ENCODE results near the gene LYAR. TPM values are rescaled to one million over a fixed set of nuclear protein-coding genes. Genes with fewer than 3 reads are reported as not detected.
"Not testable (repeated sequence)": the region's sequence is repeated elsewhere in the genome, so short reads cannot be mapped to it uniquely, and the experiment has no call there.

LYAR gene
- total RNA-seq, 1 experiment from 2014 or later = 24.3 TPM

DNA sequence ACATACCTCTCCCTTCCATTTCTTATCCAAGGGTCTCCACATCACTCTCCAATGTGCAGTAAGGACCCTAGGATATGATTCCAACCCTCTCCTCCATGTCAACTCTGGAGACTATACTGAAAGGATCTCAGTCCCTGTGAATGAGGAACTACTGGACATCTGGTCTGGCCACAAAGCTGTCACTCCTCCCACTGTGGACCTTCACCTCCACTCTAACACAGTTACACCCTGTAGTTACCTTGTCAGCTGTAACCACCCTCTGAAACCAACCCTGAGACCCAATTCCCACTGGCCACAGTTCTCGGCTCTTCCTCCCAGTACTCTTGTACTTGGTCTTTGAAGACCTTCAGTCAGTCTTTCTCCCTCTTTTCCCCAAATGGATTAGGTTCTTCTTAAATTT is 44.8 kb downstream of the LYAR start:
- no peak for ATAC-seq
- H3K27ac ChIP-seq (ENCODE audit: low read length) = no peak overlapping the region
- ChIA-PET CTCF (no interaction called here), POLR2A (no interaction called here)
- in situ Hi-C loops (cut with HindIII; ENCODE audit: low pct_unique_long_range_greater_than_20kb, low sequenced_read_pairs) (no loop called here), intact Hi-C loops (cut with micrococcal nuclease; ENCODE audit: unreplicated experiment) (no loop called here)
- H3K4me3 ChIP-seq (ENCODE audit: low read depth in 2 of 2, low read length in 2 of 2) = no peak overlapping the region
- no peaks in the 10 kb centered on the region for H3K9me3 ChIP-seq (ENCODE audit: control insufficient read depth, insufficient read depth, low read depth, low read length)
- peaks cover 10% of the 10 kb centered on the region for H3K4me1 ChIP-seq (ENCODE audit: control insufficient read depth, insufficient read depth, low read length)
- no peaks in the 10 kb centered on the region for H3K27me3 ChIP-seq (ENCODE audit: control insufficient read depth, insufficient read depth, low read length)
- no peak for TF ChIP-seq SIN3A (IDR thresholded peaks at IDR 0.05; ENCODE audit: borderline replicate concordance, insufficient read depth, low read depth, low read length)
- TF ChIP-seq POLR2AphosphoS5 (IDR thresholded peaks at IDR 0.05; ENCODE audit: low read depth, low read length) = no peak
- no peak for TF ChIP-seq TCF7L2 (IDR thresholded peaks at IDR 0.05; ENCODE audit: low read depth, low read length)
- TF ChIP-seq, protein P1, sequence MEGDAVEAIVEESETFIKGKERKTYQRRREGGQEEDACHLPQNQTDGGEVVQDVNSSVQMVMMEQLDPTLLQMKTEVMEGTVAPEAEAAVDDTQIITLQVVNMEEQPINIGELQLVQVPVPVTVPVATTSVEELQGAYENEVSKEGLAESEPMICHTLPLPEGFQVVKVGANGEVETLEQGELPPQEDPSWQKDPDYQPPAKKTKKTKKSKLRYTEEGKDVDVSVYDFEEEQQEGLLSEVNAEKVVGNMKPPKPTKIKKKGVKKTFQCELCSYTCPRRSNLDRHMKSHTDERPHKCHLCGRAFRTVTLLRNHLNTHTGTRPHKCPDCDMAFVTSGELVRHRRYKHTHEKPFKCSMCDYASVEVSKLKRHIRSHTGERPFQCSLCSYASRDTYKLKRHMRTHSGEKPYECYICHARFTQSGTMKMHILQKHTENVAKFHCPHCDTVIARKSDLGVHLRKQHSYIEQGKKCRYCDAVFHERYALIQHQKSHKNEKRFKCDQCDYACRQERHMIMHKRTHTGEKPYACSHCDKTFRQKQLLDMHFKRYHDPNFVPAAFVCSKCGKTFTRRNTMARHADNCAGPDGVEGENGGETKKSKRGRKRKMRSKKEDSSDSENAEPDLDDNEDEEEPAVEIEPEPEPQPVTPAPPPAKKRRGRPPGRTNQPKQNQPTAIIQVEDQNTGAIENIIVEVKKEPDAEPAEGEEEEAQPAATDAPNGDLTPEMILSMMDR (IDR thresholded peaks at IDR 0.05) = no peak
- TF ChIP-seq, protein P2, sequence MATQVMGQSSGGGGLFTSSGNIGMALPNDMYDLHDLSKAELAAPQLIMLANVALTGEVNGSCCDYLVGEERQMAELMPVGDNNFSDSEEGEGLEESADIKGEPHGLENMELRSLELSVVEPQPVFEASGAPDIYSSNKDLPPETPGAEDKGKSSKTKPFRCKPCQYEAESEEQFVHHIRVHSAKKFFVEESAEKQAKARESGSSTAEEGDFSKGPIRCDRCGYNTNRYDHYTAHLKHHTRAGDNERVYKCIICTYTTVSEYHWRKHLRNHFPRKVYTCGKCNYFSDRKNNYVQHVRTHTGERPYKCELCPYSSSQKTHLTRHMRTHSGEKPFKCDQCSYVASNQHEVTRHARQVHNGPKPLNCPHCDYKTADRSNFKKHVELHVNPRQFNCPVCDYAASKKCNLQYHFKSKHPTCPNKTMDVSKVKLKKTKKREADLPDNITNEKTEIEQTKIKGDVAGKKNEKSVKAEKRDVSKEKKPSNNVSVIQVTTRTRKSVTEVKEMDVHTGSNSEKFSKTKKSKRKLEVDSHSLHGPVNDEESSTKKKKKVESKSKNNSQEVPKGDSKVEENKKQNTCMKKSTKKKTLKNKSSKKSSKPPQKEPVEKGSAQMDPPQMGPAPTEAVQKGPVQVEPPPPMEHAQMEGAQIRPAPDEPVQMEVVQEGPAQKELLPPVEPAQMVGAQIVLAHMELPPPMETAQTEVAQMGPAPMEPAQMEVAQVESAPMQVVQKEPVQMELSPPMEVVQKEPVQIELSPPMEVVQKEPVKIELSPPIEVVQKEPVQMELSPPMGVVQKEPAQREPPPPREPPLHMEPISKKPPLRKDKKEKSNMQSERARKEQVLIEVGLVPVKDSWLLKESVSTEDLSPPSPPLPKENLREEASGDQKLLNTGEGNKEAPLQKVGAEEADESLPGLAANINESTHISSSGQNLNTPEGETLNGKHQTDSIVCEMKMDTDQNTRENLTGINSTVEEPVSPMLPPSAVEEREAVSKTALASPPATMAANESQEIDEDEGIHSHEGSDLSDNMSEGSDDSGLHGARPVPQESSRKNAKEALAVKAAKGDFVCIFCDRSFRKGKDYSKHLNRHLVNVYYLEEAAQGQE (IDR thresholded peaks at IDR 0.05; ENCODE audit: insufficient read depth in 1 of 2, low read depth in 2 of 2, low read length in 1 of 2) = no peak
- BruUV-seq (replicated peaks) = no TSS peak
- DNase-seq (ENCODE audit: low read depth, low spot score) = no peak
- H3K36me3 ChIP-seq (ENCODE audit: control insufficient read depth, insufficient read depth, low read length) = peaks cover 6% of the 10 kb centered on the region; the same call in 1 of the 2 replicates

DNA sequence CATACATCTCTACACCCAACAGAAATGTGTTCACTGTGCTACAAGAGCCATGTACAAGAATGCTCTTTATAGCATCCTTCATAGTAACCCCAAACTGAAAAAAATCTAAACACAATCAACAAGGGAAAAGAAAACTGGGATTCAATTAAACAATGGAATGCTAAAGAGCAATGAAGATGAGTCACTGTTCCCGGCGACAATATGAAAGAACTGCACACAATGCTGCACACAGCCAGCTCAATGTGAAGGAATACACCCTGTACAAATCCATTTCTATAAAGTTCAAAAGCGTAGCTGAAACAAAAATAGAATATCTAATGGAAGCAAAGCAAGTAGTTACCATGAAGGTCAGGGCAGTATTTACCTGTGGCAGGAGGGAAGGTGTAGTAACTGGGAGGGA is 50.4 kb downstream of the LYAR start:
- H3K27me3 ChIP-seq (ENCODE audit: control insufficient read depth, insufficient read depth, low read length); H3K36me3 ChIP-seq (ENCODE audit: control insufficient read depth, insufficient read depth, low read length); in situ Hi-C loops (cut with HindIII; ENCODE audit: low pct_unique_long_range_greater_than_20kb, low sequenced_read_pairs); intact Hi-C loops (cut with micrococcal nuclease; ENCODE audit: unreplicated experiment); H3K9me3 ChIP-seq (ENCODE audit: control insufficient read depth, insufficient read depth, low read depth, low read length); ATAC-seq; H3K4me1 ChIP-seq (ENCODE audit: control insufficient read depth, insufficient read depth, low read length); DNase-seq (ENCODE audit: low read depth, low spot score); POLR2A ChIA-PET; BruUV-seq (replicated peaks); H3K4me3 ChIP-seq (ENCODE audit: low read depth in 2 of 2, low read length in 2 of 2); CTCF ChIA-PET; H3K27ac ChIP-seq (ENCODE audit: low read length): not testable (repeated sequence)

DNA sequence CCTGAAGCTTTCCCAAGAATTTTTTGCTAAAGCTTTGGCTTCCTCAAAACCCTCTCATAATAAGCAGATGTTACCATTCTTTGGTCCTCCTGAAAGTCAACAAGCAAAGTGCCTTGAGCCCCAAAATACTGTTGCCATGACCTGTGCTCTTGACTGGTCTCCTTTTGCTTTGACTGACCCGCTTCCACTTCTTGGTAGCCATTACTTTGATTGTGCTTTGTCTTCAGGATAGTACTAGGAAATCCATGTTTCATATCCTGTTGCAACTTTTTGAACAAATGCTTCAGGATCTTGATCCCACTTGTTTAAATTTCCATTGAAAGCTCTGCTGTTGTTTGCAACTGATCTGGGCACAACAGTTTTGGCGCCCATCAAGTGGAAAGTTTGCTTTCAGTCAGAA is 56.3 kb downstream of the LYAR start:
- CTCF ChIA-PET = no interaction called here
- ATAC-seq (no peak), DNase-seq (ENCODE audit: low read depth, low spot score) (no peak)
- intact Hi-C loops (cut with micrococcal nuclease; ENCODE audit: unreplicated experiment) = no loop called here
- Histone ChIP-seq H3K27ac (ENCODE audit: low read length) (no peak overlapping the region), H3K27me3 (ENCODE audit: control insufficient read depth, insufficient read depth, low read length) (no peaks in the 10 kb centered on the region), H3K9me3 (ENCODE audit: control insufficient read depth, insufficient read depth, low read depth, low read length) (no peaks in the 10 kb centered on the region), H3K36me3 (ENCODE audit: control insufficient read depth, insufficient read depth, low read length) (no peaks in the 10 kb centered on the region), H3K4me3 (ENCODE audit: low read depth in 2 of 2, low read length in 2 of 2) (no peak overlapping the region), H3K4me1 (ENCODE audit: control insufficient read depth, insufficient read depth, low read length) (no peaks in the 10 kb centered on the region)
- POLR2A ChIA-PET = interaction anchor here (0.6 kb wide), 1 partner anchor 542 kb away, joined by 4 read pairs; no protein-coding TSS in a partner anchor
- in situ Hi-C loops (cut with HindIII; ENCODE audit: low pct_unique_long_range_greater_than_20kb, low sequenced_read_pairs) = no loop called here
- TF ChIP-seq, protein P2 (IDR thresholded peaks at IDR 0.05; ENCODE audit: insufficient read depth in 1 of 2, low read depth in 2 of 2, low read length in 1 of 2) = no peak
- TF ChIP-seq, protein P1 (IDR thresholded peaks at IDR 0.05) = no peak
- no peak for TF ChIP-seq POLR2AphosphoS5 (IDR thresholded peaks at IDR 0.05; ENCODE audit: low read depth, low read length)
- TF ChIP-seq SIN3A (IDR thresholded peaks at IDR 0.05; ENCODE audit: borderline replicate concordance, insufficient read depth, low read depth, low read length) = no peak
- TF ChIP-seq TCF7L2 (IDR thresholded peaks at IDR 0.05; ENCODE audit: low read depth, low read length) = no peak
- BruUV-seq (replicated peaks) = no TSS peak
